HepG2 (cell line): Measurements from ENCODE around the gene UCN. TPM values are rescaled to one million over a fixed set of nuclear protein-coding genes. Genes with fewer than 3 reads are reported as not detected.
"Not testable (repeated sequence)": the region's sequence is repeated elsewhere in the genome, so short reads cannot be mapped to it uniquely, and the experiment has no call there.

ENCODE experiments used
- ATAC-seq: fragments of 200-7000 bp; cut with Tn5 transposase; 3 replicates; pipeline ENCODE4 v1.9.1; 2020; ENCODE audit warnings: mild to moderate bottlenecking, moderate library complexity
- BruUV-seq: library from RNA; stranded (reverse); fragments of 400-500 nt; replicated peaks from 2 replicates; lab custom pipeline; 2021; lab: Mats Ljungman, UMichigan
- CTCF ChIA-PET: fragments of 300-600 bp; formaldehyde crosslinking; extraction: SDS; loops from one replicate; lab custom pipeline; 2021; ENCODE audit warnings: low total read pairs, inconsistent platforms, low intra/inter-chr PET ratio; lab: Yijun Ruan, JAX
- POLR2A ChIA-PET: fragments of 350-600 bp; sonication (Branson Sonifier 250); formaldehyde crosslinking; loops from one replicate; lab custom pipeline; 2020; ENCODE audit warnings: antibody characterized with exemption, inconsistent platforms; lab: Yijun Ruan, JAX
- DNase-seq: peaks from one replicate; pipeline ENCODE4 v3.0.0-alpha.2; 2015; ENCODE audit warnings: low spot score
- FAIRE-seq: peaks from 3 replicates; lab custom pipeline; 2011; peaks lifted over from hg19 to GRCh38; lab: Jason Lieb, UNC
- H2AFZ ChIP-seq: one replicate; pipeline ENCODE4 v1.6.1; 2011; ENCODE audit warnings: low read length, inconsistent platforms
- H3K27ac ChIP-seq: fragments of 300-600 bp; 3 replicates; pipeline ENCODE4 v1.8.0; 2011; ENCODE audit warnings: mixed run types, mild to moderate bottlenecking, mixed read lengths, low read length, inconsistent platforms; ENCODE audit not compliant: insufficient read depth; ENCODE audit errors: extremely low read length
- H3K27me3 ChIP-seq, 2 experiments: fragments of 200-600 bp in 1 of 2; 2 replicates in 1 of 2; 3 replicates in 1 of 2; pipeline versions ENCODE4 v1.6.0 to v1.8.0; 2011; ENCODE audit warnings: low read length in 2 of 2, mild to moderate bottlenecking in 2 of 2, moderate library complexity in 2 of 2, inconsistent platforms in 1 of 2; ENCODE audit not compliant: insufficient read depth in 2 of 2, control insufficient read depth in 1 of 2
- H3K36me3 ChIP-seq, 2 experiments: fragments of 200-600 bp in 1 of 2; replicated peaks in 1 of 2; 2 replicates in 1 of 2; 3 replicates in 1 of 2; pipeline versions ENCODE4 v1.5.1 to v1.8.0; 2011; ENCODE audit warnings: low read length in 2 of 2, inconsistent platforms in 1 of 2; ENCODE audit not compliant: insufficient read depth in 2 of 2, control insufficient read depth in 1 of 2
- H3K4me1 ChIP-seq: 2 replicates; pipeline ENCODE4 v1.5.1; 2012; ENCODE audit warnings: low read length, inconsistent platforms; ENCODE audit not compliant: insufficient read depth
- H3K4me2 ChIP-seq: 2 replicates; pipeline ENCODE4 v1.6.0; 2011; ENCODE audit warnings: low read depth, low read length, inconsistent platforms
- H3K4me3 ChIP-seq, 3 experiments: fragments of 200-600 bp in 1 of 3; sonication (generic), shearing (Covaris generic) in 1 of 3; replicated peaks in 1 of 3; 2 replicates each; pipeline ENCODE4 v1.5.1; 2011 to 2016; ENCODE audit warnings: low read length in 3 of 3, inconsistent platforms in 2 of 3, low read depth in 2 of 3, mild to moderate bottlenecking in 2 of 3, control low read depth in 1 of 3, mixed read lengths in 1 of 3; ENCODE audit not compliant: insufficient read depth in 1 of 3
- H3K79me2 ChIP-seq: one replicate; pipeline ENCODE4 v1.6.1; 2011; ENCODE audit warnings: low read length, inconsistent platforms; ENCODE audit not compliant: insufficient read depth
- H3K9ac ChIP-seq: 2 replicates; pipeline ENCODE4 v1.6.0; 2011; ENCODE audit warnings: mild to moderate bottlenecking, low read depth, low read length, inconsistent platforms; ENCODE audit not compliant: insufficient read depth
- H3K9me3 ChIP-seq: 2 replicates; pipeline ENCODE4 v1.5.1; 2012; ENCODE audit warnings: mild to moderate bottlenecking, low read length
- H4K20me1 ChIP-seq: 2 replicates; pipeline ENCODE4 v1.6.0; 2011; ENCODE audit warnings: inconsistent platforms, mild to moderate bottlenecking, low read length, moderate library complexity; ENCODE audit not compliant: insufficient read depth
- KAT2B ChIP-seq: fragments of 150-350 bp; IDR thresholded peaks from 2 replicates; pipeline ENCODE4 v1.6.1; 2014; ENCODE audit warnings: low read depth, low read length, borderline replicate concordance
- NR2F1 ChIP-seq, 2 experiments: fragments of 450-650 bp in 1 of 2; formaldehyde crosslinking in 1 of 2; IDR thresholded peaks; 2 replicates each; pipeline versions ENCODE4 v1.5.0 to v1.6.1; 2016 to 2020; ENCODE audit warnings: mild to moderate bottlenecking in 1 of 2, missing compliant biosample characterization in 1 of 2, missing genetic modification reagents in 1 of 2, moderate library complexity in 1 of 2
- NR2F6 ChIP-seq, 2 experiments: IDR thresholded peaks; 2 replicates each; pipeline ENCODE4 v1.6.1; 2016; ENCODE audit warnings: antibody characterized with exemption in 1 of 2, mild to moderate bottlenecking in 1 of 2
- ONECUT2 ChIP-seq: sonication (generic); formaldehyde crosslinking; IDR thresholded peaks from 2 replicates; pipeline ENCODE4 v1.4.0; 2020; ENCODE audit warnings: missing genetic modification reagents
- RARA ChIP-seq: IDR thresholded peaks from 2 replicates; pipeline ENCODE4 v1.6.1; 2016; ENCODE audit warnings: missing genetic modification reagents, missing compliant biosample characterization
- SALL1 ChIP-seq: sonication (generic); formaldehyde crosslinking; IDR thresholded peaks from 2 replicates; pipeline ENCODE4 v1.8.0; 2022; ENCODE audit warnings: mild to moderate bottlenecking, missing genetic modification reagents
- ZMYM3 ChIP-seq: sonication (generic); formaldehyde crosslinking; IDR thresholded peaks from 2 replicates; pipeline ENCODE4 v1.5.1; 2020; ENCODE audit warnings: mild to moderate bottlenecking, missing genetic modification reagents
- WGBS: methylation state at CpG from one replicate; pipeline ENCODE4 v1.1.6; 2017; ENCODE audit warnings: low lambda C conversion rate; 5-methylcytosine and 5-hydroxymethylcytosine counted together
- in situ Hi-C: cut with HindIII; loops from 2 replicates; pipeline ENCODE4 v1.10.0; 2017; ENCODE audit warnings: low pct_unique_long_range_greater_than_20kb; ENCODE audit not compliant: extremely low pct_ligation_motif_present
- intact Hi-C: fragments of 100-400 bp; cut with micrococcal nuclease; formaldehyde crosslinking; loops from one replicate; pipeline ENCODE4 v1.10.0; 2022; ENCODE audit not compliant: unreplicated experiment
- polyA plus RNA-seq, 8 experiments: library from polyadenylated mRNA; depleted of rRNA in 3 of 8; stranded (reverse) in 7 of 8; unstranded in 1 of 8; fragments of >200 nt; fragmentation: Illumina TruSeq in 4 of 8; extraction: Trizol in 4 of 8; gene quantifications; 2 replicates each; pipeline versions ENCODE4 v1.2.1 to v1.2.3, GENCODE V29; 2011 to 2016; ENCODE audit warnings: low read depth in 4 of 8, missing spikeins in 1 of 8, mixed read lengths in 1 of 8; ENCODE audit not compliant: insufficient read depth in 1 of 8
- total RNA-seq, 5 experiments: library from RNA; depleted of rRNA; stranded (reverse); fragments of >200 nt; fragmentation: Illumina TruSeq; extraction: Trizol; gene quantifications; 2 replicates each; pipeline ENCODE4 v1.2.3, GENCODE V29; 2016; ENCODE audit warnings: low read depth in 1 of 5
- TF ChIP-seq, protein P1 (sequence below): sonication (generic); IDR thresholded peaks from 2 replicates; pipeline ENCODE4 v1.6.1; 2016; ENCODE audit warnings: low read depth, borderline replicate concordance

The UCN gene
- total and polyA plus RNA-seq, 2 of the 13 experiments (the other 11 are each of a cell fraction or from before 2014, with no cell fraction given), result 1.2 to 2.3 TPM

DNA sequence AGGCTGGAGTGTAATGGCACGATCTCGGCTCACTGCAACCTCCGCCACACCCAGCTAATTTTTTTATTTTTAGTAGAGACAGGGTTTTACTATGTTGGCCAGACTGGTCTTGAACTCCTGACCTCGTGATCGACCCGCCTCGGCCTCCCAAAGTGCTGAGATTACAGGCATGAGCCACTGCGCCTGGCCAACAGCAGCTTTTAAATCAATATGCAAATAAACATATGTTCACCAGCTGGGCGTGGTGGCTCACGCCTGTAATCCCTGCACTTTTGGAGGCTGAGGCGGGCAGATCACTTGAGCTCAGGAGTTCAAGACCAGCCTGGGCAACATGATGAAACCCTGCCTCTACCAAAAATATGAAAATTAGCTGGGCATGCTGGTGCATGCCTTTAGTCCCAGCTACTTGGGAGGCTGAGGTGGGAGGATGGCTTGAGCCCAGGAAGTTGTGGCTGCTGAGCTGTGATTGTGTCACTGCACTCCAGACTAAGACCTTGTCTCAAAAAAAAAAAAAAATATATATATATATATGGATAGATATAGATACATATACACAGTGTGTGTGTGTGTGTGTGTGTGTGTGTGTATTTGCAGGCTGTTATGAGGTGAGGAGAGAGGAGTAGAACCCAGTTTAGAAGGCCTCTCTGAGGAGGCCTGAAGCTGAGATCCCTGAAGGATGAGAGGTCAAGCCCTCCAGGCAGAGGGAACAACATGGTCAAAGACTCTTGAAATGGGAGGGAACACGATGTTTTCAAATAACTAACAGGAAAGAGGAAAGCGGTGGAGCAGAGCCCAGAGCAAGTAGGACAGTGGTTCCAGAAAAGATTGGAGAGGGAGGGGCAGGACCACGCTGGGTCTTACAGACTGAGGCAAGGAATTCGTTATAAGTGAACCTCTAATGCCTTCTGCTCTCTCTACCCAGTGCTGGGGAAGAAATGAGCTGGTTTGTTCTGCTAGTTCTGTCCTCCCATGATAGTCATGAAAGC, 35.4 kb downstream of the UCN start:
- not testable (repeated sequence) for H3K27ac ChIP-seq, FAIRE-seq

More for the DNA sequence above, 35.4 kb downstream of the UCN start:
- POLR2A ChIA-PET, result interaction anchor here (0.6 to 1.7 kb wide), 5 partner anchors 10 to 254 kb away, joined by 3 to 6 read pairs (median 3); partner anchors contain the start of genes ATRAID, SLC30A3 and SLC5A6
- TF ChIP-seq, protein P1, sequence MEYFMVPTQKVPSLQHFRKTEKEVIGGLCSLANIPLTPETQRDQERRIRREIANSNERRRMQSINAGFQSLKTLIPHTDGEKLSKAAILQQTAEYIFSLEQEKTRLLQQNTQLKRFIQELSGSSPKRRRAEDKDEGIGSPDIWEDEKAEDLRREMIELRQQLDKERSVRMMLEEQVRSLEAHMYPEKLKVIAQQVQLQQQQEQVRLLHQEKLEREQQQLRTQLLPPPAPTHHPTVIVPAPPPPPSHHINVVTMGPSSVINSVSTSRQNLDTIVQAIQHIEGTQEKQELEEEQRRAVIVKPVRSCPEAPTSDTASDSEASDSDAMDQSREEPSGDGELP, result peak; percentile 83
- TF ChIP-seq RARA, result peak; percentile 40; the same call in 1 of the 2 replicates
- peak; percentile 60 for TF ChIP-seq ONECUT2 (CRISPR knock-in tag)
- peak in 1 of 2 experiments; percentile 30; a peak in 1 of 4 replicates for TF ChIP-seq NR2F1 (CRISPR knock-in tag; IDR thresholded peaks at IDR 0.05)
- peak; percentile 48 for TF ChIP-seq ZMYM3 (CRISPR knock-in tag)
- peak; percentile 25; the same call in 1 of the 2 replicates for TF ChIP-seq NR2F6 (IDR thresholded peaks at IDR 0.05)
- H3K79me2 ChIP-seq; DNase-seq; H3K9ac ChIP-seq; BruUV-seq; H3K4me2 ChIP-seq; H2AFZ ChIP-seq; CTCF ChIA-PET; H4K20me1 ChIP-seq; in situ Hi-C loops; H3K4me3 ChIP-seq; H3K36me3 ChIP-seq; H3K9me3 ChIP-seq; intact Hi-C loops; TF ChIP-seq NR2F6 (CRISPR knock-in tag; IDR thresholded peaks at IDR 0.05): not testable (repeated sequence)
- TF ChIP-seq KAT2B, result peak; percentile 24; the same call in 1 of the 2 replicates
- peak; percentile 37; the same call in 1 of the 2 replicates for TF ChIP-seq SALL1 (CRISPR knock-in tag)
- WGBS, result 25% methylated on average over 15 of the region's 15 CpGs
- peak; percentile 41; the same call in 2 of the 3 replicates for ATAC-seq
- Histone ChIP-seq H3K4me1 (peaks cover 12% of the 10 kb centered on the region; the same call in 1 of the 2 replicates), H3K27me3 (peaks cover 7 to 66% of the 10 kb centered on the region in 2 experiments; a peak in 4 of 5 replicates)
